HCT116 (cell line): Measurements from ENCODE around the gene DPPA3. TPM values are rescaled to one million over a fixed set of nuclear protein-coding genes. Genes with fewer than 3 reads are reported as not detected.
"Not testable (repeated sequence)": the region's sequence is repeated elsewhere in the genome, so short reads cannot be mapped to it uniquely, and the experiment has no call there.

ENCODE experiments used
- ATAC-seq: fragments of 200-7000 bp; cut with Tn5 transposase; 2 replicates; pipeline ENCODE4 v1.9.1; 2020; ENCODE audit warnings: mild to moderate bottlenecking, moderate library complexity
- BruUV-seq: library from RNA; stranded (reverse); fragments of 400-500 nt; replicated peaks from 2 replicates; lab custom pipeline; 2021; lab: Mats Ljungman, UMichigan
- CTCF ChIA-PET: fragments of 300-600 bp; sonication (Branson Sonifier 250); formaldehyde crosslinking; loops from one replicate; lab custom pipeline; 2021; ENCODE audit warnings: antibody characterized with exemption; lab: Charles Lee
- POLR2A ChIA-PET: fragments of 300-600, 350-600 bp; sonication (Branson Sonifier 250); formaldehyde crosslinking; loops from one replicate; lab custom pipeline; 2021; ENCODE audit warnings: antibody characterized with exemption; lab: Charles Lee
- RAD21 ChIA-PET, 2 experiments: fragments of 300-600 bp; sonication (Branson Sonifier 250); formaldehyde crosslinking; loops; one replicate each; lab custom pipeline; 2023; ENCODE audit warnings: low total read pairs in 2 of 2; ENCODE audit not compliant: uncharacterized antibody in 2 of 2, unreplicated experiment in 2 of 2, low non-redundant PET in 1 of 2; lab: Charles Lee
- DNase-seq: peaks from one replicate; pipeline ENCODE4 v3.0.0-alpha.2; 2010; ENCODE audit warnings: low read depth, low spot score
- H2AFZ ChIP-seq: fragments of 200-600 bp; shearing (Covaris generic), sonication (generic); 2 replicates; pipeline ENCODE4 v1.6.1; 2017; ENCODE audit warnings: low read depth, mixed run types, mixed read lengths, antibody characterized with exemption, low read length; ENCODE audit not compliant: poor library complexity, severe bottlenecking
- H3K27ac ChIP-seq: 2 replicates; pipeline ENCODE4 v1.5.1; 2012; ENCODE audit warnings: low read depth, low read length
- H3K27me3 ChIP-seq: fragments of 200-600 bp; sonication (generic); 2 replicates; pipeline ENCODE4 v1.6.1; 2016; ENCODE audit warnings: mixed run types, low read length, mixed read lengths; ENCODE audit not compliant: insufficient read depth
- H3K36me3 ChIP-seq, 2 experiments: fragments of 200-500 bp in 1 of 2; fragments of 200-600 bp in 1 of 2; sonication (Bioruptor generic) in 1 of 2; sonication (generic) in 1 of 2; 2 replicates each; pipeline versions ENCODE4 v1.5.1 to v1.6.1; 2014 to 2016; ENCODE audit warnings: low read length in 2 of 2, inconsistent platforms in 1 of 2, mixed read lengths in 1 of 2, mixed run types in 1 of 2; ENCODE audit not compliant: insufficient read depth in 2 of 2, control insufficient read depth in 1 of 2
- H3K4me1 ChIP-seq, 2 experiments: fragments of 200-600 bp in 1 of 2; sonication (generic) in 1 of 2; 2 replicates each; pipeline versions ENCODE4 v1.5.1 to v1.6.1; 2012 to 2017; ENCODE audit warnings: low read length in 2 of 2, inconsistent platforms in 1 of 2, mild to moderate bottlenecking in 1 of 2, mixed read lengths in 1 of 2, mixed run types in 1 of 2, moderate library complexity in 1 of 2; ENCODE audit not compliant: insufficient read depth in 2 of 2, control insufficient read depth in 1 of 2
- H3K4me2 ChIP-seq: fragments of 200-600 bp; sonication (generic); 2 replicates; pipeline ENCODE4 v1.6.1; 2017; ENCODE audit warnings: mixed run types, low read length, mixed read lengths
- H3K4me3 ChIP-seq, 2 experiments: fragments of 200-600 bp in 1 of 2; sonication (generic) in 1 of 2; replicated peaks in 1 of 2; 2 replicates each; pipeline ENCODE4 v1.5.1; 2011 to 2016; ENCODE audit warnings: low read length in 2 of 2, control low read depth in 1 of 2, low read depth in 1 of 2, mild to moderate bottlenecking in 1 of 2, mixed read lengths in 1 of 2, mixed run types in 1 of 2
- H3K79me2 ChIP-seq: fragments of 200-600 bp; sonication (generic); 2 replicates; pipeline ENCODE4 v1.6.1; 2017; ENCODE audit warnings: mild to moderate bottlenecking, mixed run types, low read length, moderate library complexity, mixed read lengths; ENCODE audit not compliant: insufficient read depth
- H3K9ac ChIP-seq: fragments of 200-600 bp; sonication (generic); 2 replicates; pipeline ENCODE4 v1.6.1; 2016; ENCODE audit warnings: low read length, mixed read lengths
- H3K9me2 ChIP-seq: fragments of 200-600 bp; sonication (generic), shearing (Covaris generic); 2 replicates; pipeline ENCODE4 v1.6.1; 2017; ENCODE audit warnings: mixed run types, mild to moderate bottlenecking, moderate library complexity; ENCODE audit not compliant: insufficient read depth
- H3K9me3 ChIP-seq, 2 experiments: fragments of 200-500 bp in 1 of 2; fragments of 200-600 bp in 1 of 2; sonication (Bioruptor generic) in 1 of 2; sonication (generic) in 1 of 2; 2 replicates each; pipeline ENCODE4 v1.6.1; 2014 to 2017; ENCODE audit warnings: low read length in 2 of 2, mixed read lengths in 2 of 2, inconsistent platforms in 1 of 2, low read depth in 1 of 2, mild to moderate bottlenecking in 1 of 2, mixed run types in 1 of 2, moderate library complexity in 1 of 2; ENCODE audit not compliant: control insufficient read depth in 1 of 2, insufficient read depth in 1 of 2
- H4K20me1 ChIP-seq: fragments of 200-600 bp; sonication (generic), shearing (Covaris generic); 2 replicates; pipeline ENCODE4 v1.6.1; 2017; ENCODE audit warnings: mixed run types, mild to moderate bottlenecking, moderate library complexity; ENCODE audit not compliant: insufficient read depth
- EZH2 ChIP-seq: fragments of 200-600 bp; sonication (generic); IDR thresholded peaks from 2 replicates; pipeline ENCODE4 v1.6.1; 2017; ENCODE audit warnings: antibody characterized with exemption, mixed run types
- RAD21 ChIP-seq: IDR thresholded peaks from 2 replicates; pipeline ENCODE4 v1.6.1; 2012; ENCODE audit warnings: low read depth, mild to moderate bottlenecking
- intact Hi-C: fragments of 100-400 bp; cut with micrococcal nuclease; formaldehyde crosslinking; loops from 2 replicates; pipeline ENCODE4 v1.10.0; 2022
- total RNA-seq: library from RNA; stranded (reverse); gene quantifications from one replicate; pipeline ENCODE4 v1.2.1, GENCODE V29; 2021; ENCODE audit not compliant: unreplicated experiment
- TF ChIP-seq, protein P1 (sequence below), 3 experiments: fragments of 200-600 bp in 1 of 3; sonication (generic) in 1 of 3; IDR thresholded peaks in 2 of 3; conservative IDR thresholded peaks in 1 of 3; 2 replicates each; pipeline ENCODE4 v1.5.1; 2012 to 2017; ENCODE audit warnings: low read depth in 2 of 3, low read length in 2 of 3, antibody characterized with exemption in 1 of 3, borderline replicate concordance in 1 of 3, control low read depth in 1 of 3, mild to moderate bottlenecking in 1 of 3, mixed read lengths in 1 of 3, mixed run types in 1 of 3, moderate library complexity in 1 of 3; ENCODE audit not compliant: insufficient read depth in 1 of 3

The DPPA3 gene
- total RNA-seq, 1 experiment from 2014 or later, result not detected

DNA sequence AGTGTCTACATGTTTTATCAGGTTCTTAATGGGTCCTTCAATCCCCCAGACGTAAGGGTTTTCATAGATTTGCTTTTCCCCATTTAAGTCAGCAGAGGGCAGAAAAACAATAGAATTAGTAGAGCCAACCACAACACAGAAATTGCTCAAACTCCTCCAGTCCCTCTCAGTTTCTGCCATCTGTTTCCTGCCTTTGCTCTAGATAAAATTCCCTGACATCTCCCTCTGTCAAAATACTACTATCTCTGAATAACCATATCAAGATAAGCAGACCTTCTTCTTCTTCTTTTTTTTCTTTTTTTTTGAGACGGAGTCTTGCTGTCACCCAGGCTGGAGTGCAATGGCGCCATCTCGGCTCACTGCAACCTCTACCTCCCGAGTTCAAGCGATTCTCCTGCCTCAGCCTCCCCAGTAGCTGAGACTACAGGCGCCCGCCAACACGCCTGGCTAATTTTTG lies 33.8 kb upstream of the DPPA3 start:
- ATAC-seq (peak; percentile 90), DNase-seq (peak; percentile 43)
- not testable (repeated sequence) for BruUV-seq, H3K9ac ChIP-seq, H3K4me1 ChIP-seq, H3K79me2 ChIP-seq, H3K9me2 ChIP-seq, H3K4me3 ChIP-seq, H4K20me1 ChIP-seq, H3K27me3 ChIP-seq, H3K27ac ChIP-seq, H3K36me3 ChIP-seq, H3K9me3 ChIP-seq
- TF ChIP-seq RAD21, result peak; percentile 68
- TF ChIP-seq, protein P1, sequence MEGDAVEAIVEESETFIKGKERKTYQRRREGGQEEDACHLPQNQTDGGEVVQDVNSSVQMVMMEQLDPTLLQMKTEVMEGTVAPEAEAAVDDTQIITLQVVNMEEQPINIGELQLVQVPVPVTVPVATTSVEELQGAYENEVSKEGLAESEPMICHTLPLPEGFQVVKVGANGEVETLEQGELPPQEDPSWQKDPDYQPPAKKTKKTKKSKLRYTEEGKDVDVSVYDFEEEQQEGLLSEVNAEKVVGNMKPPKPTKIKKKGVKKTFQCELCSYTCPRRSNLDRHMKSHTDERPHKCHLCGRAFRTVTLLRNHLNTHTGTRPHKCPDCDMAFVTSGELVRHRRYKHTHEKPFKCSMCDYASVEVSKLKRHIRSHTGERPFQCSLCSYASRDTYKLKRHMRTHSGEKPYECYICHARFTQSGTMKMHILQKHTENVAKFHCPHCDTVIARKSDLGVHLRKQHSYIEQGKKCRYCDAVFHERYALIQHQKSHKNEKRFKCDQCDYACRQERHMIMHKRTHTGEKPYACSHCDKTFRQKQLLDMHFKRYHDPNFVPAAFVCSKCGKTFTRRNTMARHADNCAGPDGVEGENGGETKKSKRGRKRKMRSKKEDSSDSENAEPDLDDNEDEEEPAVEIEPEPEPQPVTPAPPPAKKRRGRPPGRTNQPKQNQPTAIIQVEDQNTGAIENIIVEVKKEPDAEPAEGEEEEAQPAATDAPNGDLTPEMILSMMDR (IDR thresholded peaks at IDR 0.05 in 2 of 3, conservative IDR thresholded peaks at IDR 0.05 in 1 of 3; ENCODE audit: borderline replicate concordance in 1 of 3, insufficient read depth in 1 of 3, low read depth in 2 of 3, low read length in 2 of 3), result peak; percentile 42 to 72 (median 47); a peak in 4 of 6 replicates
- ChIA-PET RAD21 (interaction anchor here in 1 of 2 experiments (0.7 kb wide), 1 partner anchor 12 kb away, joined by 3 read pairs; no protein-coding TSS in a partner anchor), POLR2A (interaction anchor here (0.6 kb wide), 1 partner anchor 9 kb away, joined by 3 read pairs; no protein-coding TSS in a partner anchor), CTCF (interaction anchor here (0.9 kb wide), 1 partner anchor 129 kb away, joined by 3 read pairs; no protein-coding TSS in a partner anchor)
- Histone ChIP-seq H2AFZ (peak overlapping the region; percentile 22), H3K4me2 (peak overlapping the region; percentile 25)
- intact Hi-C loops, result loop anchor here (1.0 kb wide), 1 partner anchor 130 kb away; no protein-coding TSS in a partner anchor

DNA sequence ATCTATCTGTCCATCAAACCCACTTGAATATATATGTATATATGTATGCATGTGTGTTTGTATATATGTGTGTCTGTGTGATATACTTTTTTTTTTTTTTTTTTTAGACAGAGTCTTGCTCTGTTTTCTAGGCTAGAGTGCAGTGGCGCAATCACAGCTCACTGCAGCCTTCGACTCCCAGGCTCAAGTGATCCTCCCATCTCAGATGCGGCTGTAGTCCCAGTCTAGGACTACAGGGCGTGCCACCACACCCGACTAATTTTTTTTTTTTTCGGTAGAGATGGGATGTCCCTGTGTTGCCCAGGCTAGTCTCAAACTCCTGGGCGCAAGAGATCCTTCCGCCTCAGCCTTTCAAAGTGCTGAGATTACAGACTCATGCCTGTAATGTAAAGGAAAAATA lies 32.5 kb upstream of the DPPA3 start:
- Histone ChIP-seq H3K4me1 (peaks cover 0 to 5% of the 10 kb centered on the region in 2 experiments; a peak in 1 of 4 replicates), H2AFZ (no peak overlapping the region), H3K4me3 (no peak overlapping the region), H3K36me3 (no peaks in the 10 kb centered on the region), H3K9me2 (no peaks in the 10 kb centered on the region), H3K27ac (no peak overlapping the region), H3K9me3 (no peaks in the 10 kb centered on the region), H3K79me2 (no peaks in the 10 kb centered on the region), H3K27me3 (no peaks in the 10 kb centered on the region), H3K4me2 (no peak overlapping the region), H3K9ac (no peak overlapping the region), H4K20me1 (no peaks in the 10 kb centered on the region)
- no TSS peak for BruUV-seq
- intact Hi-C loops, result no loop called here
- peak; percentile 65 for ATAC-seq
- ChIA-PET POLR2A (no interaction called here), RAD21 (no interaction called here), CTCF (interaction anchor here (0.6 to 1.1 kb wide), 2 partner anchors 19 to 130 kb away, joined by 3 read pairs; no protein-coding TSS in a partner anchor)
- TF ChIP-seq EZH2, result no peak
- DNase-seq, result no peak
